Posterior cingulate gyrus (tissue), 11 donors: ENCODE data around the gene BIN1.
"Not testable (repeated sequence)": the region's sequence is repeated elsewhere in the genome, so short reads cannot be mapped to it uniquely, and the experiment has no call there.

Source experiments
- DNase-seq, 10 donors: peaks; one replicate each; pipeline versions ENCODE4 v3.0.0 to v3.0.0-alpha.2; 2020 to 2021; ENCODE audit warnings: mixed read lengths in 3 of 10
- intact Hi-C: fragments of 100-400 bp; cut with DNase I; formaldehyde crosslinking; loops from one replicate; pipeline ENCODE4 v1.15.1; 2023

Gene BIN1

DNA sequence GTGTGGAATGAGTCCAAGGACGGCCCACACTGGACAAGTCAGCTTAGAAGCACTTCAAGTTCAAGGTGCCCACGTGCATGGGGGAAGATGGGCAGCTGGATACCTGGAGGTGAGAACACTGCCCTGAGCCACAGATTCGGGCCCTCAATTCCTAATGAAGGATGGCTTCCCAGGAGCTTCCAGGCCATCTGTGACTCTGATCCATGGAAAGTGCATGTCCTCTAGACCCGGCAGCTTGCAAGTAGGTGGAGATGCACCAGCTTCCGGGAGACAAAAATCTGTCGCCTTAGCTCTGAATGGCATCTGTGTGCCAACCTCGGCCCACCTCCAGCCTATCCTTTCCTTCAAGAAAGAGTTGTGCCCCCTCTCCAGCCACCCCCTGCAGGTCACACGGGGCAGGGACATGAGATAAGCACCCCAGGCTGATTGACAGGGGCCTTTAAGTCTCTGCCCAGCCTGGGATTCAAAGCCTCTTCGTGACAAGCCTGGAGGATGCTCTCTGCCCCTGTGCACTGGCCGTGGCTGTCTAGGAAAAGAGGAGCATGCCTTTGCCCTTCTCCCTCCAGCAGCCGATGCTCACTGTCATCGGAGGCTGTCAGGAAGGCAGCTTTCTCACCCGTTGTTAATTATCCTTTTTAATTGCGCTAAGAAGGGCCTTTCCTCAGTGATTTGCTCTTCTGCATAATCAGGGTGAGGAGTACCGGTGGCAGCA is 65.5 kb downstream of the BIN1 start:
- intact Hi-C loops: no loop called here
- DNase-seq: no peak

DNA sequence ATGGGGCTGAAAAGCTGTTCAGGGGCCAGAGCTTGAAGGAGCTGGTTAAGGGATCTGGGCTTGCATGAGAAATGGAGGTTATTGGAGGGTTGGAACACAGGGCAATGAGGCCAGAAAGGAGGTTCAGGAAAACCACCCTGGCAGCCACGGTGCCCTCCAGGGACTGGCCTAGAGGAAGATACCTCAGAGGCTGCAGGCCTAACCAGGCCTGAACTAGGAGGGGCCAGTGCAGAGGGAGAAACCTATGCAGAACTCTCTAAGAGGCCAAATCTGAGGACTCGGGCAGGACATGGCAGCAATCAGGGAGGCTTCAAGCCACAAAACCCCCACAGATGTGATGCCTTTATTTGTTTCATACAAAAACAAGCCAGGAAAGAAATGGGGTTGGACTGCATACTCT is 66.8 kb downstream of the BIN1 start:
- no peak for DNase-seq
- intact Hi-C loops: no loop called here

DNA sequence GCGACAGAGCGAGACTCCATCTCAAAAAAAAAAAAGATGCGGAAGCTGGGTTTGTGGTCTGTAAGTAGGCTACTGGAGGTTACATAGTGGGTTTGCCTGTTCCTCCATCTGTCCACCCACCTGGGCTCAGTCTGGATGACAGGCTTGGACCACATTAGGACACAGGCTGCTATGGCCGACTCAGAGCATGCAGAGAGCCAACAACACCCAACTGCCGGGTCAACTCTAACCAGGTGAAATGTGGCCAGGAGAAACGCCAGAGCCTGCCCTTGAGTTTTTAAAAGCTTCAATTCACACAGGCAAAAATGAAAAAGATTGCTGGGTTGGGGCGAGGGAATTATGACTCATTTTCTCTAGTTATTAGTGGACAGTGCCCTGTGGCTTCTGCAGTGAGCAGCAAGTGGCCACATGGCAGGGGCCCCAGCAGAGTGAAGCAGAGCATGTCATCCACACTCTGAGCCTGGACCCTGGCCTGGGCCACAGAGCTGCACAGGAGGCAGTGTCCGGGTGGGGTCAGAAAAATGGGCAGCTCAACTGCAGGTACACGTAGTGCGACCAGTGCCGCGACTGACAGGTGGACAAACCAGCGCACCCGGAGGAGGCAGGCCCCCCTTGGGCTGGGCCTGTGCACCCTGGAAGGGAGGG is 67.4 kb downstream of the BIN1 start:
- intact Hi-C loops: no loop called here
- DNase-seq: peak in 1 of 10 donors; percentile 82

DNA sequence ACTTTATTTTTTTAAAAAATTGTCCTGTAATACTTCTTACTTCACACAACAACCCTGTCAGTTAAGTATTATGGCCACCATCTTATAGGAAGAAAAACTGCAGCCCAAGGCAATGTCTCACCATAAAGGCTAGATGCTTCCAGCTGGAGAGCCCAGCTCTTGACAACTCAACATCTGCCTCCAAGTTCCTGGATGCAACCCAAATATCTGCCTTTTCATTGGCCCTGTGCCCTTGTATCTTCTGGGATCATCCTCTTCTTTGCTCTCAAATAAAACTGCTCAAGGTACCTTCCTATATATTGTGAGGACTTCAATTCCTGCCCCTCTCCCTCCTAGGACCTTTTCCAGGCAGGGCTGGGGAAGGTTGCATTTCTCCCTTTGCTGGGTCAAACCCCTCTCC is 69.5 kb downstream of the BIN1 start:
- DNase-seq: no peak

DNA sequence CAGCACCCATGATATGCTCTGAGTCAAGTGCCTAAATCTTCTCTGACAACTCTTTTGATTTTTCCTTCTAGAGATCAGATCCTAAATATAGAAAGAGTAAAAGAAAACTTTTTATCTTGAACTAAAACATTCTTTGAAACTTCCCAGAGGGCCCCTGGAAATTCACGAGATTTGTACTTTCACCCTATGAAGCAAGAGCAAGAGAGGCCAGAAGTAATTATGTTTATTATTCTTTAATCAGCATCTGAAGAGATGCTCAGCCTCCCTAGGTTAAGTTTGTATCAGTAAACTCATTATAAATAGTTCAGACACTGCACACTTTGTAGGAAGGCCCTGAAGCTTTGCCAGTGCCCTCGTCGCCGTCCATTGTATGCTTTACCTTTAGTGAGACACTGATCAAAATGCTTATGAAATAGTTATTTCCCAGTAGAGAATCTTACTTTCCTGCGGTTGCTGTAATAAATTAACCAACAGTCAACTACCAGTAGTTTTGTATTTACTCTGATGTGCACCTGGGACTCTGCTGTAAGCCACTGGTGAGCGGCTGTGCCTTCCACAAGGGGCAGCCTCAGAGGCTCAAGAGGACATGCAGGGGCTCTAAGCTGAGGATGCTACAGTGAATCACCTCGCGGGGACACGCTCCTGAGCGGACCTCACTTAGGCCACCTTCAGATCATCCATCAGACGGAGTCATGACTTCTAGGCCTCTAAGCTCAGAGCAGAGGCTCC is 71.9 kb downstream of the BIN1 start:
- DNase-seq: no peak
- intact Hi-C loops: no loop called here

More for the DNA sequence above, 69.5 kb downstream of the BIN1 start:
- intact Hi-C loops: no loop called here

DNA sequence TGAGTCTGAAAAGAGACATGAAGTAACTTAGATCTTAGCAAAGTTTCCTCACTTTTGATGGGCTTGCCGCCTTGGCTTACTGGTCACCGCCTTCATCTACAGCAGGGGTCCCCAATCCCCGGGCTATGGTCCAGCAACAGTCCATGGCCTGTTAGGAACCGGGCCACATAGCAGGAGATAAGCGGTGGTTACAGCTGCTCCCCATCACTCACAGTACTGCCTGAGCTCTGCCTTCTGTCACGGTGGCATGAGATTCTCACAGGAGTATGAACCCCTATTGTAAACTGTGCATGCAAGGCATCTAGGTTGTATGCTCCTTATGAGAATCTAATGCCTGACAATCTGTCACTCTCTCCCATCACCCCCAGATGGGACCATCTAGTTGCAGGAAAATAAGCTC is 72.9 kb downstream of the BIN1 start:
- intact Hi-C loops: no loop called here

DNA sequence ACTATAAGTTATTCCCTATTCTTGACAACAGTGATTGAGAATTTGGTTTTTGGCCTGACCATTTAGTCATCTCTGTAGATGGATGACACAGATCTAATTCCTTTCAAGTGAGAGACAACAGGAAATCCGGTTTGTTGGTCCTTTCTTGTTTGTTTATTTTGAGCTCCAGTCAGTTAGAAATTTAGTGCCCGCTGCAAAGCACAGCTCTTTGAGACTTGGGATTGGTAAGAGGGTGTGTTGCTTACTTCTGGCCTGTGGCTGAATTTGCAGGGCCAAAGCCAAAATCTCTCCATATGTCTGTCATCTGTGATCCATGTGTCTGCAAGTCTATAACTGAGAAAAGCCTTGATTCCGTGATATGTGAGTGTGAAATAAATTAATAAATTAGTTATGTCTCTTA is 74.3 kb downstream of the BIN1 start:
- no peak for DNase-seq
- intact Hi-C loops: no loop called here

More for the DNA sequence above, 72.9 kb downstream of the BIN1 start:
- DNase-seq: no peak

DNA sequence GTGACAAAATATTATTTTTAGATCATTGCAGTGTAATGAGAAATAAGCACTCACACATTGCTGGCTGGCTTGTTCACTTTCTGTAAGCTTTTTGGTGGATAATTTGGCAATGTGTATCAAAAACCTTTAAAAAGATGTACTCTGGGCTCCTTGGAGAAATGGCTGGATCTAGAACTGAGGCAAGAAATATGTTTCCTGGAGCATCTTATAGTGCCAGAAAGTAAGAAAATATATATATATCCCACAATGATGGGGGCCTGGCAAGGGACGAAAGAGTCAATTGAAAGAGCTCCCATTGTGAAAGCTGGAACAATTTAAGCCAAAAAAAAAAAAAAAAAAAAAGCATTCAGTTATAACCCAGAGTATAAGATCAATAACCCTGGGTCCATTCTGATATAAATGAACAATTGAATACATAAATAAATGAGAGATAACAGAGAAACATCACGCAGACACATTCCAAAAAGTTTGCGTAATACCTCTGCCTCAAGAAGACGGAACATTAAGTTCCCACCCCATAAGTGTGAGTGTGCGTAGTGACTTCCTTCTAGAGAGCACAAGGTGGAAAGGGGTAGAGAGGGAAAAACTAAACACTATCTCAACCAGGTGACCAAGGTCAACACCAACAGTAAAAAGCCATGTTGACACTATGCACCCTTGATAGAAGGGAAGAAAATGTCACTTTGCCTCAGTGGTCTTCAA is 77.5 kb downstream of the BIN1 start:
- no peak for DNase-seq
- intact Hi-C loops: no loop called here

DNA sequence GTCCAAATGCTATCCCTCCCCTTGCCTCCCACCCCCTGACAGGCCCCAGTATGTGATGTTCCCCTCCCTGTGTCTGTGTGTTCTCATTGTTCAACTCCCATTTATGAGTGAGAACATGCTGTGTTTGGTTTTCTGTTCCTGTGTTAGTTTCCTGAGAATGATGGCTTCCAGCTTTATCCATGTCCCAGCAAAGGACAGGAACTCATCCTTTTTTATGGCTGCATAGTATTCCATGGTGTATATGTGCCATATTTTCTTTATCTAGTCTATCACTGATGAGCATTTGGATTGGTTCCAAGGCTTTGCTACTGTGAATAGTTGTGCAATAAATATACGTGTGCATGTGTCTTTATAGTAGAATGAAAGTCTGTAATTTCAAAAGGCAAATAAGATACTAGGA is 78.2 kb downstream of the BIN1 start:
- DNase-seq, intact Hi-C loops: not testable (repeated sequence)

DNA sequence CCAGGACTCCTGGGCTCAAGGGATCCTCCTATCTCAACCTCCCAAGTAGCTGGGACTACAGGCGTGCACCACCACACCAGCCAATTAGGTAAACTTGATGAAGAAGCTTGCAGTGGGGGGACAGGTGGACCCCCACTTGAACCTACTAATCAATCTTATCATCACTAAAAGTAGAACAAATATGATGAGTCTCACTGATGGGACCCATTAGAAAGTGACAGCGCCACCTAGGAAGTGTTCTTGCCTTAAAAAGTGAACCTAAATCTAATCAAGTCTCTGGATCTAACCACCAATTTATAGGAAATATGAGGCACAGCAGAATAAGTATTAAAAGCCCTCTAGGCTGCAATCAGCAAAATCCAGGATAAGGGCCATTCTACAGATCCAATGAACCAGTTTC is 79.2 kb downstream of the BIN1 start:
- no peak for DNase-seq
- intact Hi-C loops: no loop called here

DNA sequence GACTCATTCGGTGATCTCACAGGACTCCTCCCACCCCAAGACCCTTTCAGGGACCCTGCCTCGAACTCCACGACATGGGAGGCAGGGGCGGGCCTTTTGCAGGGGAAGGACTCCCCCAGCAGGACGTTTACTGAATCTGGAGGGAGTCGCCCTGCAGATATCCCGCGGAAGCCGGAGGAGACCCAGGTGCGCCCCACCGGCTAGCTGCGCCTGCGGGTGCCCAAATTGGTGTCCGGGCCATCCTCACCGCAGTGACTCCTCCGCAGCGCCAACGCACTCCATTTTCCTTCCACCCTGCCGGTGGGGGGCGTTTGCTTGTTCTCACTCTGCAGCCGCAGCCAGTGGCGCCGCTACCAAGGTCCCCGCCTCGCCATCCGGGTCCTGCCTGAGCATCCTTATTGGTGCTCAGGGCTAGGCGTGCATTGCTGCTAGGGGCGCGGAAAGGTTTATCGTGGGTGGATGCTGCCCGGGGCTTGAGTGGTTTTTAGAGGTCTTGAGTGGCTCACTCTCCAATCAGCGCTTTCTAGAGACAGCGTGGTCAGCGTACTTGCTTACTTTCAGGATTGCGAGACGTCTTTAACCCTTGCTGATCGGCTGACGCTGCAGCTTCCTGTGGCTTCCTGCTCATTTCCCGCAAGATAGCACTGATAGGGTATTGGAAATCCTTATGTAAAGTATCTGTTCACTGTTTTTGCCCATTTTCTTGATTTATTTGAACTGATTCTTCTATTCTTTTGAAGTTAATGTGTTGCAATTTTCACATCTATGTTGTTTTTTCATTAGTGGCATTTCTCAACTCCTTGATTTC is 81.4 kb downstream of the BIN1 start:
- peak; percentile 84 to 98 (median 92) for DNase-seq
- intact Hi-C loops: no loop called here

DNA sequence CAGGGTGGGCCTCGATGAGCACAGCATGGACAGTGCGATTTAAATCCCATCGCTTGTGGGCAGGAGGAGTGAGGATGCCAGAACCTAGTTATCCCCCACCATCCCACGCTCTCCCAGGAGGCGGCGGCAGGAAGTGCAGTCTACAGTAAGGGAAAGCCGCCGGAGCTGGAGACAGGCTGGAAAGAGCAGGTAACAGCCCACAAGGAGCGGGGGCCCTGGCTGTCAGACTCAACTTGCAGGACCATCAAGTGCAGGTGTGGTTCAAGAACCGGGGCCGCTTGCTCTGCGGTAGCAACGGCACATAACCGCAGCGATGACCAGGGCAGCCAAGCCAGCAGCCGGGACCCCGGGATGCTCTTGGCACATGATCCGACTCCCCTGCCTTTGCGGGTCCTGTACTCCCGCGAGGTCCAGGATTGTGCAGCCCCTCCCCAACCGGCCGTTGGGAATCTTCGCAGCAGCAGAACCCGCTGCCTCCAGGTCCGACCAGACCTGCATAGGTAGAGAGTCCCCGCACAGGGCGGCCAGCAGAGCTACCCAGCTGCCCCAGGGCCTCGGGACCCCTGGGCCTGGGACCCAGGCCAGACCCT is 82.1 kb downstream of the BIN1 start:
- DNase-seq: peak; percentile 52 to 95 (median 72)
- intact Hi-C loops: no loop called here

DNA sequence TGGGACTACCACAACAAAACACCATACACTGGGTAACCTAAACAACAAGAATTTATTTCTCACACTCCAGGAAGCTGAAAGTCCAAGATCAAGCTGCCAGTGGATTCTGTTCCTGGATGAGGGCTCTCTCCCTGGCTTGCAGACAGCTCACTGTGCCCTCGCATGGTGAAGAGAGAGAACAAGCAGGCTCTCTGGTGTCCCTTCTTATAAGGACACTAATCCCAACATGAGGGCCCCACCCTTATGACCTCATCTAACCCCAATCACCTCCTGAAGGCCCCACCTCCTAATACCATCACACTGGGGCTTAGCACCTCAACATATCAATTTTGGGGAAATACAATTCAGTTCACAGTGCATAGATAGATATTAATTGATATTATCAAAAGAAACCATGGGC is 83.5 kb downstream of the BIN1 start:
- intact Hi-C loops: no loop called here
- DNase-seq: no peak

DNA sequence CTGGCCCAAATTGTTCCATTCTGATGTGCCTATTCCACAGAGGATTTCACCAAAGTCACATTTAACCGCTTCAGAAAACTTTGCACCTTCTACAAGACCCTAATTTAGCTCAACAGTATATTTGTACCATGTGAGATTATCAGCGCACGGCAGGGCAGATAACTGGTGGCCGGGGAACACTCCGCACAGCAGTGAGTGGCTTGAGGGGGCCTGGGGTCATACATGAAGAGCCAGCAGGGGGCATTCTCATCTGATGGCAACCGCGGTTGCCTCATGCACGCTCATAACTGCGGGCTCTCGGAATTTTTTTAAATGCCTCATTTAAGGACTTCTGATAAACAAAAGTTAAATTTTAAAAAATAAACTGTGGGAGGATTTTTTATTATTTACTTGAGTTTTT is 84.1 kb downstream of the BIN1 start:
- DNase-seq: no peak
- intact Hi-C loops: no loop called here

DNA sequence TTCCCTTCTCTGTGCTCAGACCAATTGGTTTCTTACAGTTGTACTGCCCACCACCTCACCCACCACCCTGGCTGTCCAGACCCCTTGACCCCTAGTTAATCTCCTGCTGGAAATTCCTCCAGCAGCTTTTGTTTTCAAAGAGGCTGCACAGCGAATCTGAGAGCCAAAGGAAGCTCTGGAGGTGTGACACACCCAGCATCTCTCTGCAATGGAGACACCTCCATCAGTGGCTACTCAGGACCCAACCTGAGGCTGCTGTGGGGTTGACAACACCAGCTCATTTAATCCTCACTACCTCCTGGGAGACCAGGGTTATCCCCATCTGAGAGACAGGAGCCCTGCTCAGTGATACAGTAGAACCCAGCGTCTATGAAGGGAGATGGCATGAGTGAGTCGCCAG is 86.4 kb downstream of the BIN1 start:
- intact Hi-C loops: no loop called here
- no peak for DNase-seq

DNA sequence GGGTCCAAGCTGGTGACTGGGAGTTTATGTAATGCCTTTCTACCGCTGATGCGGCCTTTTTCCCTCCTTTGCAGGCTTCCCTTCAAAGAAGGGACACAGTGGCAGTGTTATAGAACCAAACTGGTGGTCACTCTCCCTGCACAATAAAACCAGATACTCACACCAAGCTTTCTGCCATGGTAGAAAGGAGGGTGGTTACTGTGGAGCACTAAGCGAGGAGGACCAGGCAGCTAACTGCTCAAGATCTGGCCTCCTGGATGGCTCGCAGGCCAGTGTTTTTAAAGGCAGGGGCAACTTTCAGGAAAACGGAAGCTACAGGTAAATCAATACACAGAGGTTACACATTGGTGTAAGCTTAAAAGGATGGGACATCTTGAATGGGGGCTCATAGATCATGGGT is 89.4 kb downstream of the BIN1 start:
- no peak for DNase-seq
- intact Hi-C loops: no loop called here

DNA sequence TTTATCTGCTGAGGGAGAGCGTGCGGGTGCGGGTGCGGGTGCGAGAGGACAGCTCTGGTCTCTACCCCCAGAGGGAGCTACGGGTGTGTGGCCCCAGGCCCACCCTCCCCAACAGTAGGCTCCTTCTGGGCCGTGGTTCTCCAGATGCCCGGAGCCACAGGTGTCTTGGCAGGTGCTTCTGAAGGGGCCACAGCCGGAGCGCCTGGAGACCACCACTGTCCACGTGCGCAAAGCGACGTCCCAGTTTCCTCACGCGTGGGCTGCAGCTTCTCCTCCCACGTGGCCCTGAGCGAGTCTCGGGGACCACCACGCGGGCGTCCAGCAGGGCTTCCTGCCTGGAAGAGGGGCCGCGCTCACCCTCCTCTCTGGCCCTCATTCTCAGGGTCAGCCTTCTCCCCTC is 90.6 kb downstream of the BIN1 start:
- no peak for DNase-seq
- intact Hi-C loops: no loop called here

DNA sequence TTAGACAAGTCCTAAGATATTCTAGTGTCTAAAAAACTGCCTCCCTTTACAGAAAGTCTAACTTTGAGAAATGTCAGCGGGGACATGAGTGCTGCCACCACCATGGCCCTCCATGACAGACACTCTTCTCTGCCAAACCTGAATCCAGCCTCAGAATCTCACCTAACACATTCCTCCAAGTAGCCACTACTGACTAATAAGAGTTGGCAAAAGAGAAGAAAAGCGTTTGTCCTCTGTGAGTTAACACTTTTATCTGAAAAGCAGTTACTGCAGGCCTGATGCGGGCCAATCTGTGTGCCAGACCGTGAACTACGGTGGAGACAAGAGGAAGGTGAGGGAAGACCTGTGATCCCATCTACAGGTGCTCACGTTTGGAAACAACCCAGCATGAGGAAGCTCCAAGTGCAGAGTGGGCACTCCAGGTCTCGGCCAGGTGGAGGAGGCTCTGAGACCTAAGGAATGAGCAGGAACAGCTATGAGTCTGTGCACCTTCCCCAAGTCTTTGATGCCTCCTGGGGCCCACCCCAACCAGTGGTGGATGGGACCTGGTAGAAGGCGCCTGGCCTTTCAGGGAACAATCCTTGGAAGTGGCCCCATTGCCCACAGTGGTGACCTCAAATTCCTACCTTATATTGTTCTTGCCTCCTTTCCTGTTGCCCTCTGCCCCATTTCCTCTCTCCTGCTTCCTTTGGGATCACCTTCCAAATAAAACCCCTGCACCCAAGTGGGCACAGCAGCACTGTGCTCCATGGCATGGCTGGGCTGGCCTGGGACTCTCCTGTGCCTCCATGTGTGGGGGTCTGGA is 91.6 kb downstream of the BIN1 start:
- no peak for DNase-seq
- intact Hi-C loops: no loop called here

DNA sequence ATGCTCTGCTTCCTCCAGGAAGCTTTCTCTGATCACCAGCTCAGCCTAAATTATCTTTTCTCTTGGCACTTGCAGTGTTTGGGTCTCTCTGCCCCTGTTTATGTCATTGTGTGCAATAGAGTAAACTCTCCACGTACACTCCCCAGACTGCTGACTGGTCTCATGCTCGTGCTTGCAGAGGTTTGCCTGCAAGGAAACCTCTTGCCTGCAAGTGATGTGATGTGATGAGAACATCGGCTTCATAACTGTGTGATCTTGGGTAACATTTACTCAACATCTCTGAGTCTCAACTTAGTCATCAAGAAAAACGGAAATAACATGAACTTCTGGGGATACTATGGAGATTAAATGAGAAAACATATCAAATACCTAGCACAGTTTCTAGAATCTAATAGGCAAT is 92.3 kb downstream of the BIN1 start:
- no peak for DNase-seq
- intact Hi-C loops: no loop called here
